ENCODE measurements around the gene TSR1.

TSR1 gene

DNA sequence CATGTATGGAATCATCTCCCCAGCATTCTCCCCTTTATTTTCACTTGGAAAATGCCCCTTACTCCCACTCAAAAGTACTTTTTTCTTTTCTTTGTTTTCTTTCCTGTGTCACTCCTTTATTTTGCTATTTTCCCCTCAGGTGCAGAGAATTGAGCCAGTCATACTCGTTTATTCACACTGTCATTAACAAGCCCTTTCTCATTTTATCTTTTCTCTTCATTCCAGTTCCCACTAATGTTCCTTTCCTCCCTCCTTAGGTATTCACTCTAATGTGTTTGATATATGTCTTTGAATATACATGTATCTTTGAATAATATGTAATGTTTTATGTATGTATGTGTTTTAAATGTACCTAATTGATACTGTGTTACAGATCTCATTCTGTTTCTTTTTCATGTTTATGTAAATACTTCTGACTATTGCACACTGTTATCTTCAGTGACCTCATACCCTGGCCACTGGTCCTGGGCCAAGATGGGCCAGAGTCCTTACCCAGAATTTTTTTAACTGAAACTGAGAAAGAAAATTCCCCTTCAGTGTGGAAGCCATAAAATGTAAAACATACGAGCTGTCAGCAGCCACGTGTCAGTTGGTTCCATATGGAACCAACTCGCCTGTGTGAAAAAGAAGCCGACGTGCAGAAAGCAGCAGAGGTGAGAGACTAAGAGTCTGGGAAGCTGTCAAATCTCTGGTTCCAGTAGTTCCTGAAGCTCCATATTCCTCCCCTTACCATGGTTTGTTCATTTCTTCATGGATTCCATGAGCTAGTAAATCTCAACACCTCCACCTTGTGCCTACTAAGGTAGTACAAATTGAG is 26.7 kb downstream of the TSR1 start:
- CTCF ChIA-PET, result no interaction called here
- TF ChIP-seq, protein P1, sequence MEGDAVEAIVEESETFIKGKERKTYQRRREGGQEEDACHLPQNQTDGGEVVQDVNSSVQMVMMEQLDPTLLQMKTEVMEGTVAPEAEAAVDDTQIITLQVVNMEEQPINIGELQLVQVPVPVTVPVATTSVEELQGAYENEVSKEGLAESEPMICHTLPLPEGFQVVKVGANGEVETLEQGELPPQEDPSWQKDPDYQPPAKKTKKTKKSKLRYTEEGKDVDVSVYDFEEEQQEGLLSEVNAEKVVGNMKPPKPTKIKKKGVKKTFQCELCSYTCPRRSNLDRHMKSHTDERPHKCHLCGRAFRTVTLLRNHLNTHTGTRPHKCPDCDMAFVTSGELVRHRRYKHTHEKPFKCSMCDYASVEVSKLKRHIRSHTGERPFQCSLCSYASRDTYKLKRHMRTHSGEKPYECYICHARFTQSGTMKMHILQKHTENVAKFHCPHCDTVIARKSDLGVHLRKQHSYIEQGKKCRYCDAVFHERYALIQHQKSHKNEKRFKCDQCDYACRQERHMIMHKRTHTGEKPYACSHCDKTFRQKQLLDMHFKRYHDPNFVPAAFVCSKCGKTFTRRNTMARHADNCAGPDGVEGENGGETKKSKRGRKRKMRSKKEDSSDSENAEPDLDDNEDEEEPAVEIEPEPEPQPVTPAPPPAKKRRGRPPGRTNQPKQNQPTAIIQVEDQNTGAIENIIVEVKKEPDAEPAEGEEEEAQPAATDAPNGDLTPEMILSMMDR (conservative IDR thresholded peaks at IDR 0.05; ENCODE audit: low read depth), result no peak

DNA sequence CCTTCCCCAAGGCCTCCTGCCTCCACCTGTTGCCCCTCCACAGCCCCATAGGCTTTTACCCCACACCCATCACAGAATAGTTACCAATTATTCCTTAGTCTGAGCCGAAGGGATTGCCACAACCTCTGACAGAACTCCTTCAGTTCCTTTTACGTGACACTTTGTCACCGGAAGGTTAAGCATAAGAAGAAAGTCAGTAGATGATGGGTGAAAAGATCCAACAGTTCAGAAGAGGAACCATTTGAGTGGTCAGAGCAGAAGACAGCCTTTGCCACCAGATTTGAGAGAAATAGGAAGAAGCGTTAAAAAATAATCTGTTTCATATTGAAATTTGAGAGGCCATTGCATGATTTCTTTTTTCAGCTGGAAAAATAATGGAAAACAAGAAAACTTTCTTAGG is 31.3 kb downstream of the TSR1 start:
- no peak overlapping the region for H3K27ac ChIP-seq
- TF ChIP-seq, protein P1 (conservative IDR thresholded peaks at IDR 0.05; ENCODE audit: low read depth), result no peak
- ChIA-PET POLR2A (ENCODE audit: low non-redundant PET) (no interaction called here), CTCF (interaction anchor here (0.8 kb wide), 1 partner anchor 275 kb away, joined by 10 read pairs; the partner anchor contains the start of gene DPH1)
- DNase-seq (ENCODE audit: low spot score), result no peak

More for the DNA sequence above, 26.7 kb downstream of the TSR1 start:
- no peak overlapping the region for H3K27ac ChIP-seq
- POLR2A ChIA-PET (ENCODE audit: low non-redundant PET), result no interaction called here
- DNase-seq (ENCODE audit: low spot score), result no peak

DNA sequence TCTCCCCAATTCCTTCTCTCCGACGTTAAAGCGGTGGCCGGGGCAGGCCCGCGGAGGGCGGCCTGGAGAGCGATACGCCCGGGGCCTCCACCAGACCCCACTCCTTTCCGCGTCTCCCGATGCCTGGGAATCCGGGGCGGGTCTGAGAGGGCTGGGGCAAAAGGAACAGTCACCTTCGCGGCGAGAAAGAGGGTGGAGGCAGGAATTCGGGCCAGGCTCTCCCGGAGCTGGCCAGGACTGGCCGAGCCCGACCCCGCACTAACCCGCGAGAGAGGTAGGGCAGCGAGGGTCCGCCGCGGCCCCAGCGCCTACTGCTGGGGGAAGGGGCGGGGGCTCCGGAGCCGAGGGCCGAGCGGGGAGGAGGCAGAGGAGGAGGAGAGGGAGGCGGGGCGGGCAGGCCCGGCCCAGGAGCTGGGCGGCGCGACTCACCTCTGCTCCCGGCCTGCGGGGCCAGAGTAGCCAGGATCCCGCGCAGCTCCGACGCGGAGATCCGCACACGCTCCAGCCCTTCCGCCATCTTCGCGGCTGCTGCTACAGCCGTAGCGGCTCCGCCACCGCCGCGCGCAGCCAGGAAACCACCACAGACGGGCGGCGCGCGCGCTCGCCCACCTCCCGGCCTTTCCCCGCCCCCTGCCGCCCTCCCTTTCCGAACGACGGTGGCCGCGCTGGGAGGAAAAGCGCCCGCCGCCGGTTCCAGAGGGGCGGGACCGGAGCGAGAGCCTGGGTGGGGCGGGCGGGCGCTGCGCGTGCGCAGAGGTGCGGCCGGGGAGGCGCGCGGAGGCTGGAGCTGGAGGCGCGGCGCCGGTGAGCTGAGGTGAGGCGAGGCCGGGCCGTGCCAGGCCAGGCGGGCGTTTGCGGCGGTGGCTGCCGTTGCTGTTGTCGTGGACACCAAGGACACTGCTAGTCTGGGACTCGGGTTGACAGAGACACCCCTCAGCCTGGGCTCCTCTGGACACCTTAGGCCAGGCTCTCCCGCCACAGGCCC is 32.8 kb downstream of the TSR1 start, which contains the start of the genes SMG6 and SRR:
TSS of gene SMG6 (minus strand) at position 582 of the 985 bp plus-strand sequence. CDS start at position 517, 65 bp downstream.
TSS of gene SRR (plus strand) at position 747 of the 985 bp plus-strand sequence. CDS start 11,611 bp downstream, outside the sequence.
- TF ChIP-seq, protein P1 (conservative IDR thresholded peaks at IDR 0.05; ENCODE audit: low read depth), result no peak
- ChIA-PET CTCF (interaction anchor here (0.5 kb wide), 1 partner anchor 21 kb away, joined by 4 read pairs; no protein-coding TSS in a partner anchor), POLR2A (ENCODE audit: low non-redundant PET) (interaction anchor here (0.5 to 1.4 kb wide), 4 partner anchors 19 to 112 kb away, joined by 3 to 10 read pairs (median 3); partner anchors contain the start of gene TSR1)
- peak within 1 kb of the TSS; percentile 92 for H3K27ac ChIP-seq
- DNase-seq (ENCODE audit: low spot score), result peak; percentile 99

DNA sequence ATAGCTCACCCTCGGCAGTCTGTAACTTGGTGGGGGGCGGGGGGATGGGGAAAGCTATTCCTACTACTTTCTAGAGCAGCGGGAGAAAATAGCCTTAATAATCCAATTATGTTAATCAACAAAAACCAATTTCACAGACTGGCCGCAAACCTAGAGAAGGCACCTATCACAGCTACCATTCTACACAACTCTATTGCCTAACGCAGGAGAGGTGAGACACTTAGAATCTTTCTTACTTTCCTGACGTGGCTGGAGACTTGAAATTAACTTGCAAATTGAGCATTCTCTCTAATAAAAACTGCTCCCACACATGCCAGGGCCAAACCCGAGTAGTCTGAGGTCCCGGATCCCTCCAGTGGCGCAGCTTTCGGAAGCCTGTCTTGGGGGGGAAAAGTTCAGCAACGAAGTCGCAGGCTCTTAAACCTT is 33.5 kb downstream of the TSR1 start:
- H3K27ac ChIP-seq, result peak overlapping the region; percentile 92
- TF ChIP-seq, protein P1 (conservative IDR thresholded peaks at IDR 0.05; ENCODE audit: low read depth), result no peak
- ChIA-PET CTCF (no interaction called here), POLR2A (ENCODE audit: low non-redundant PET) (interaction anchor here (0.5 to 1.4 kb wide), 3 partner anchors 19 to 33 kb away, joined by 3 read pairs; partner anchors contain the start of gene TSR1)
- DNase-seq (ENCODE audit: low spot score), result no peak

DNA sequence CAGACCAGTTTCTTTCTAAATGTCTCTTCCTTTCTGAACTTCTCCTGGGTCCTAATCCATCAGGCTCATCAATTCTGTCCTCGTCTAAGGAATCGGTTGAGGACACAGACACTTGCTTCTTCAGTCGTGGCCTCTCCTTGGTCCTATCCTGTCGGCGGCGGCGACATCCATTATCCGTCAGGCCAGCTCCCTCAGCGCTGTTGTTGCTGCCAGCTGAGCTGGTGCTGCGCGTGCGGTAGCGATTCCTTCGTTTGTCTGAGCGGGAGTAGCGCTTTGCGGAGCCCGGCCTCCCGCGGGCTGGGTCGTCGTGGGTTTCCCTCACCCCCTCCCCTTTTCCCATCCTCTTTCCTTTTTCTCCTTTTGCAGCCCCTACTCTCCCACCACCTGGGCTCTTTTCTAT is 36.5 kb downstream of the TSR1 start:
- ChIA-PET CTCF (no interaction called here), POLR2A (ENCODE audit: low non-redundant PET) (no interaction called here)
- H3K27ac ChIP-seq, result no peak overlapping the region
- no peak for DNase-seq (ENCODE audit: low spot score)
- TF ChIP-seq, protein P1 (conservative IDR thresholded peaks at IDR 0.05; ENCODE audit: low read depth), result no peak

DNA sequence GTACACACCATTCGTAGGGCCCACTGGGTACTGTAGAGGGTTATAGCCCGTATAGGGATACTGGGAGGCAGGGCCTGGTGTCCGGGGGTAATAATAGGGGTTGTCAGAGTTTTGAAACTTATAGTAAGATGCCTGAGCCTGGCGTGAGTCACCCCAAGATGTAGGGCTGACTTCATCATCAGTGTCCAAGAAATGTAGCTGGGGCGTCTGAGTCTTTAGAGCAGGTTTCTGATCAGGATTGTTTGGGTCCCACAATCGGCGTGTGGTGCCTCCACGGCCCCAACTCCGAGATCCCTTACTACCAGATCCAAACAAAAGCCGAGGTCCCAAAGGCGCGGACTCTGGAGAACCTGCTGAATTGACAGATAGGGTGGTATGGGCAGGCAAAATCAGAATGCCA is 37.1 kb downstream of the TSR1 start:
- CTCF ChIA-PET, result interaction anchor here (0.7 kb wide), 1 partner anchor 24 kb away, joined by 5 read pairs; no protein-coding TSS in a partner anchor
- no peak for DNase-seq (ENCODE audit: low spot score)
- no peak overlapping the region for H3K27ac ChIP-seq
- POLR2A ChIA-PET (ENCODE audit: low non-redundant PET), result no interaction called here
- TF ChIP-seq, protein P1 (conservative IDR thresholded peaks at IDR 0.05; ENCODE audit: low read depth), result no peak
